ENCODE results near the gene SERPINB6.

SERPINB6 gene

GRCh38 chr6:2970034-2970685 is 1.2 kb downstream of the SERPINB6 start:
- Mint-ChIP-seq H3K4me1 (peaks cover 36% of the 10 kb centered on the region), H3K27me3 (ENCODE audit: low read depth) (peaks cover 3% of the 10 kb centered on the region), H3K36me3 (ENCODE audit: low read depth) (no peaks in the 10 kb centered on the region), H3K9me3 (no peaks in the 10 kb centered on the region), H3K4me3 (peak overlapping the region; percentile 88 to 92 (median 88)), H3K27ac (peak overlapping the region; percentile 73 to 89 (median 84))
- no peak for TF ChIP-seq CTCF (IDR thresholded peaks at IDR 0.05; ENCODE audit: unreplicated experiment in 3 of 3)

GRCh38 chr6:2969549-2969948 is 1.8 kb downstream of the SERPINB6 start:
- Mint-ChIP-seq H3K4me3 (peak overlapping the region; percentile 71 to 83 (median 77)), H3K4me1 (peaks cover 36% of the 10 kb centered on the region), H3K36me3 (ENCODE audit: low read depth) (no peaks in the 10 kb centered on the region), H3K27ac (peak overlapping the region; percentile 70 to 84 (median 76)), H3K9me3 (no peaks in the 10 kb centered on the region), H3K27me3 (ENCODE audit: low read depth) (peaks cover 2% of the 10 kb centered on the region)
- TF ChIP-seq CTCF (IDR thresholded peaks at IDR 0.05; ENCODE audit: unreplicated experiment in 3 of 3): no peak

GRCh38 chr6:2968600-2969135 is 2.7 kb downstream of the SERPINB6 start:
- Mint-ChIP-seq H3K36me3 (ENCODE audit: low read depth) (no peaks in the 10 kb centered on the region), H3K27me3 (ENCODE audit: low read depth) (no peaks in the 10 kb centered on the region), H3K4me1 (peaks cover 36% of the 10 kb centered on the region), H3K4me3 (peak overlapping the region in 2 of 3 experiments; percentile 46 to 51), H3K9me3 (no peaks in the 10 kb centered on the region), H3K27ac (peak overlapping the region in 1 of 3 experiments; percentile 1)
- TF ChIP-seq CTCF (IDR thresholded peaks at IDR 0.05; ENCODE audit: unreplicated experiment in 3 of 3): no peak

GRCh38 chr6:2967936-2968335 is 3.4 kb downstream of the SERPINB6 start:
- Mint-ChIP-seq H3K27ac (peak overlapping the region in 1 of 3 experiments; percentile 56), H3K4me1 (peaks cover 36% of the 10 kb centered on the region), H3K4me3 (no peak overlapping the region), H3K9me3 (no peaks in the 10 kb centered on the region), H3K36me3 (ENCODE audit: low read depth) (no peaks in the 10 kb centered on the region), H3K27me3 (ENCODE audit: low read depth) (no peaks in the 10 kb centered on the region)
- TF ChIP-seq CTCF (IDR thresholded peaks at IDR 0.05; ENCODE audit: unreplicated experiment in 3 of 3): no peak

- H3K4me3 Mint-ChIP-seq: no peak overlapping the region
- H3K9me3 Mint-ChIP-seq: no peaks in the 10 kb centered on the region
- no peak for TF ChIP-seq CTCF (IDR thresholded peaks at IDR 0.05; ENCODE audit: unreplicated experiment in 3 of 3)
- H3K4me1 Mint-ChIP-seq: peaks cover 32% of the 10 kb centered on the region
- no peak overlapping the region for H3K27ac Mint-ChIP-seq
- no peaks in the 10 kb centered on the region for H3K36me3 Mint-ChIP-seq (ENCODE audit: low read depth)
- H3K27me3 Mint-ChIP-seq (ENCODE audit: low read depth): no peaks in the 10 kb centered on the region
Observed at GRCh38 chr6:2966347-2966746, 5.0 kb downstream of the SERPINB6 start.

All from nephron (organoid).